Caki2 (cell line): ENCODE data around the gene PEX11B. TPM values are rescaled to one million over a fixed set of nuclear protein-coding genes. Genes with fewer than 3 reads are reported as not detected.

Source experiments
- DNase-seq: peaks from one replicate; pipeline ENCODE4 v3.0.0-alpha.2; 2015; ENCODE audit warnings: low read depth
- in situ Hi-C: cut with HindIII; loops from 2 replicates; pipeline ENCODE4 v1.10.0; 2016; ENCODE audit warnings: low sequenced_read_pairs, low pct_unique_long_range_greater_than_20kb, mixed read lengths
- total RNA-seq: library from RNA; depleted of rRNA; stranded (reverse); fragments of >200 nt; shearing (Covaris generic); gene quantifications from 2 replicates; pipeline ENCODE4 v1.2.3, GENCODE V29; 2014; ENCODE audit warnings: low replicate concordance; rRNA removed

PEX11B gene
- 23.9 and 36.0 TPM in 2 replicates for total RNA-seq

- in situ Hi-C loops, result no loop called here
- DNase-seq, result peak; percentile 91
Measured at GRCh38 chr1:145918144-145918991, at the start of gene PEX11B. TSS of gene PEX11B (minus strand) at chr1:145918717. CDS start at chr1:145918688, 29 bp downstream.

GRCh38 chr1:145967288-145967687, 48.8 kb upstream of the PEX11B start:
- DNase-seq, result no peak
- in situ Hi-C loops, result no loop called here

GRCh38 chr1:145965119-145965744, 46.7 kb upstream of the PEX11B start:
- in situ Hi-C loops, result no loop called here
- no peak for DNase-seq

- in situ Hi-C loops, result no loop called here
- DNase-seq, result peak; percentile 94
Measured at GRCh38 chr1:145964328-145965118, 46.0 kb upstream of the PEX11B start, which contains the start of the genes ANKRD34A and POLR3GL. TSS of gene ANKRD34A (minus strand) at chr1:145964575. CDS start at chr1:145961759, 2,816 bp downstream. TSS of gene POLR3GL (plus strand) at chr1:145964690. CDS start at chr1:145974866, 10,176 bp downstream.

DNA sequence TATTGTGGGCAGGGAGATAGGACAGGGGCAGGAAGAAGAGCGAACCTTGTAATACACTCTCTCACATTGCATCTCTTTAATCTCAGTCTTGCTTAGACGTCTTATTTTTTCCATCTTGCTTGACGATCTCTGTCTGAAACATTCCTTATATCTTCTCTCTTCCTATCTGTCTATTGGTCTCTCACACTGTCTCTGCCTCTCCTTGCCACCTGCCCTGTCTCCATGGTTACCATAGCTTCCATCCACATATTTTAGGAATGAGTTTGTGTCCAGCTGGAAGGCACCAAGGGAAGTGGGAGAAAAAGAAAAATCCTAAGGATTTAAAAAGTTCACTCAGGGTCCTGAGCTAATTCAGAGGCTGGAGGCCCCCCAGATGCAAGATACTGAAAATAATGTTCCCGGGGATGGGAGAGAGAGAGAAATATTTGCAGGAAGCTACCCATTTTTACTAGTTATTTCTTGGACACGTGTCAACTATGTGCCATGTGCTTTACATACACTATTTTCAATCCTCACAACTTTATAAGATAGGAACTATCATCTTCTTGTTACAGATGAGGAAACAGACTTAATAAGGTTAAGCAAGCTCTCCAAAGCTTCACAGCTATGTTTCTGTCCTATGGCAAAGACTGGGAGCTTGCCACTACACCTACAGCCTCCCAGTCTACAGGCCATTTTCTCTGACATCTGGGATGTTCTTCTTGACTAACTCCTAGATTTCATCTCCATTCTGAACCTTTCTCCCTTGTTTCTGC, 44.9 kb upstream of the PEX11B start:
- DNase-seq, result peak; percentile 38
- in situ Hi-C loops, result no loop called here

DNA sequence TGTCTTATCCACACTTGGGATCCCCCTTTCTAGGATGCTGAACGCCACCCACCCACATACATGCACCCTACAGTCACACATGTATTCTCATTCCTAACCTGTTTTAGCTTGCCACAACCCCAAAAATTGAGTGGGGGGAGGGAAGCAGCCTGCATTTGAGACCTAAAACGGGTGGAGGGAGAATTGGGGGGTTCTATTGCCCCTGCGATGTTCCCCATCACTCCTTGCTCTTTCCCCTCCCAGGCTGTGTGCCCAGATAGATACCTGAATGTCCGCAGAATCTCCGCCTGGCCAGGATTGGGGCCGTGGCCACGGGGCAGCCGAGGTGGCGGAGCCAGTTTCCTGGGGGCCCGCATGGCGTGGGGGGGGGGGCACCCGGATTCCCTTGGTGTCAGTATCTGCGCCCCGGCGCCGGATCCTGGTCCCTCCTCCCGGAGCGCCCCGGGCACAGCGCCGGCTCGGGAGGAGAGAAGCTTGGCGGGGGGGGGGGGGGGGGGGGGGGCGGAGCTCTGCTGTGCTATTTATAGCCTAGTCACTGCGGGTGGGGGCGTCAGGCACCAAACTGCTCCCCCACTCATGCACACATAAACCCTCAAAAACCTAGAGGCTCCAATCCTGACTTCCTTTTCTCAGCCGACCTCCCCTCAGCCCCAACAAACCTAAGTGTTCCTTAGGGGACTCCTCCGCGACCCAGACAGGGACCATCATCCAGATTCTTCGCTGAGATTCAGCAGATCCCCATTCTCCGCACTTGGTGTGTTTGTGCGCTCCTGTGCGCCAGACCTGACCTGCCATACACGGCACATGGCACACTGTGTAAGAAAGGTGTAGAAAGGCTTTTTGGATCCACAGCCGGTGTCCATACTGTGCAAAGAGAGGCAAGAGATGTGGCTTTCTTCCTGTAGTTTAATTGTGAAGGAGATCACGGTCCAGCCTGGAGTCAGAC, 43.9 kb upstream of the PEX11B start:
- in situ Hi-C loops, result no loop called here
- DNase-seq, result no peak

GRCh38 chr1:145961425-145962156, 43.1 kb upstream of the PEX11B start:
- DNase-seq, result no peak
- in situ Hi-C loops, result no loop called here

DNA sequence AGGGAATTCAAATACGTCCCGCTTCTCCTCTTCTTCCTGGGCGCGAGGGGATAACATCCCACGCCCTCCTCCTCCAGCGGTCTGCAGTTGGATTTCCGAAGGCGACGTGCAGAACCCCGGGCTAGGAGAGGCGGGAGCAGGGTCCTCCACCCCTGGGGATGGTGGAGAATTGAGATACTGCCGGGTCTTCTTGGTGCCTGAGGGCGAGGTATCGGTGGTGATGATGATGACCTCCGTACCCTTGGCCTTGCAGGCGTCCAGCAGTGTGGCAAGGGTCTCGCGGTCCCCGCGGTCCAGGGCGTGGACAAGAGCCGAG, 42.5 kb upstream of the PEX11B start:
- DNase-seq, result no peak
- in situ Hi-C loops, result no loop called here

DNA sequence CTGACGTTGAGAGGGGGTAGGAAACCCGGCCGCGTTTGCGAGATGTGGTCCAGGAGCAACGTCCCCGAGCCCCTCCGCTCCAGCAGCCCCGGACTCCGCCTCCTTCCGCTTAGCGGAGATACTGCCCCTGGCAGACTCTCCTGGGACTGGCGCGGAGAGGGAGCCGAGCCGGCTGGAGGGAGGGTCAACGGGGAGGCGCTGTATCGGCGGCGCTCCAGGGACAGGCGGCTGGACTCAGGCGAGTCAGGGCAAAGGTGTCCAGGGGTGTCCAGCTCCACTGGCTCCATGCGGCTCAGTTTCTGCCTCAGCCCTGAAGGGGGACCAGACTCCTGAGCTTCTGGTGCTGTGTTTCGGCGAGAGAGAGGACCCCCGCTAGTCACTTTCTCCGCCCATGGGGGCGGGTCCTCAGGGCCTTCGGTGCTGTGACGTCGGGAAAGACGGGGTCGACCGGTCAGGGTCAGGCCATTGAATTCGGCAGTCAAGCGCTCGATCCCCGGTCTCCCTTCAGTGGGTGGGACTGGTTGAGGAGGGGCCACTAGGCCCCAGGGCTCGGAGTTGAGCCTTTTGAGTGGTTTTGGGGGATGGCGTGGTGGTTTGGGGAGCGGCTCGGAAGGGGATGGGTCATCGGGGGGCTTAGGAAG, 42.1 kb upstream of the PEX11B start:
- peak; percentile 77 for DNase-seq
- in situ Hi-C loops, result no loop called here

DNA sequence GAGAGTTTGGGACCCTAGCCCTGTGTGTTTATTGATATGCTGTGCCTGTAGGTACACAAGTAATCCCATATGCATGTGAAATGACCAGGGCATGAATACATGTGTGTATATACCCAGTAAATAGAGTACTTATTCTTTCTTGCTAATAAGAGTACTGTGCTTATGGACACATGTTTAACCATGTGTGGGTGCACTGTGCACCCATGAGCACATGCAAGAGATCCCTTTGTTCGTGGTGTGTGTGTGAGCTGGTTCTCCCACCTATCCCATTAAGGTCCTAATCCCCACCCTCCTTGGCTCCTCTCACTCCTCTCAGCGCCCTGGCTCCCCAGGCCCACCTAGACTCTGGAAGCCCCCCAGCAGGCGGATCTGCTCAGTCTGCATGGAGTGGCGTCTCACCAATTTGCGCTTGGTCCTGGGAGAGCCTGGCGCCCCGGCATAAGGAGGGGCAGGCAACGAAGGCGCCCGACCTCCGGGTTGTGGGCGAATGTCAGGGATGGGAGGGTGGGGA, 41.5 kb upstream of the PEX11B start:
- no peak for DNase-seq
- in situ Hi-C loops, result no loop called here

DNA sequence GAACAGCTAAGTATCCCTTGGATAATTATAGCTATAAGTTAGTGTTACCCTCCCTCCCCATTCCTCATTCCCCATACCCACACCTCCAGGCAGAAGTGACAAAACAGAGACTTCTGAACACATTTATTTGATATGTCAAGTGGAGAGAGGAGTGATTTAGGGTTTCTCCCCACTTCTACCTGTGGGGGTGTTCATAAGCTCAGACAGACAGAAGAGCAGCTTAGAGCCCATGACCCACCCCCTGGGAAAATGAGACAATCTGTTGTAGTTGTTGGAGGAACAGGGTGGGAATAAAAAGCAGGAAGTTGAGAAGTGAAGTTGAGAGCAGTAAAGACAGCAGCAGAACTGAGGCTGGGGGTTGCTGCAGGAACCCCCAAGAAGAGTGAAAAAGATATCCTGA, 40.8 kb upstream of the PEX11B start:
- no peak for DNase-seq
- in situ Hi-C loops, result no loop called here

GRCh38 chr1:145958734-145959133, 40.2 kb upstream of the PEX11B start:
- DNase-seq, result no peak
- in situ Hi-C loops, result no loop called here

GRCh38 chr1:145957443-145958319, 39.2 kb upstream of the PEX11B start, which contains the start of gene LIX1L:
TSS of gene LIX1L (minus strand) at chr1:145958017. CDS start at chr1:145957927, 90 bp downstream.
- peak; percentile 96 for DNase-seq
- in situ Hi-C loops, result no loop called here

- in situ Hi-C loops, result no loop called here
- DNase-seq, result no peak
Measured at GRCh38 chr1:145956781-145957442, 38.4 kb upstream of the PEX11B start.
